Measurements from ENCODE around the gene PRKACA. TPM values are rescaled to one million over a fixed set of nuclear protein-coding genes. Genes with fewer than 3 reads are reported as not detected.

Gene PRKACA
- total RNA-seq, 1 experiment from 2014 or later: 57.3 TPM

DNA sequence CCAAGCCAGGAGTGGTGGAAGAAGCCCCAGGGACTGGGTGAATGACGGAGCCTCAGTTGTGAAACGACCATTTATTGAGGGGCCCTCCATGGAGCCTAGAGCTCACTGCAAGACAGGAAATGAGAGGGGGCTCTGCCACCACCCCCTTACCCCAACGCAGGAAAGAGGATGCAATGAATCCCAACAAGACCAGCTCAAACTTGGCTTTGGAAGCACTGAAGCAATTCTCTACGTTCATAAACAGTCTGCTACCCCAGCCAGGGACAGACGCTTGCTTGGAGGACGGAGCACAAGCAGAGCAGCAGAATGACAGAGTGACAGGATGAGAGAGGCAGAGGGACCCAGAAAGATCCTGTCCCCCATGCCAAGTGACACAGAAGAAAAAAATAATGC is 1.0 kb downstream of the PRKACA start:
- peaks cover 27% of the 10 kb centered on the region for H3K36me3 Mint-ChIP-seq (ENCODE audit: insufficient read depth, unreplicated experiment)
- no peaks in the 10 kb centered on the region for H3K9me3 Mint-ChIP-seq (ENCODE audit: low read depth, unreplicated experiment)
- BruUV-seq (replicated peaks): no TSS peak
- CTCF ChIA-PET: no interaction called here
- H3K27ac Mint-ChIP-seq (ENCODE audit: unreplicated experiment): peak overlapping the region; percentile 39
- TF ChIP-seq CTCF (IDR thresholded peaks at IDR 0.05; ENCODE audit: unreplicated experiment): no peak
- DNase-seq: no peak
- H3K4me3 Mint-ChIP-seq (ENCODE audit: low read depth, unreplicated experiment): peak overlapping the region; percentile 77
- H3K27me3 Mint-ChIP-seq (ENCODE audit: unreplicated experiment): no peaks in the 10 kb centered on the region
- H3K4me1 Mint-ChIP-seq (ENCODE audit: low read depth, unreplicated experiment): peaks cover 8% of the 10 kb centered on the region
- intact Hi-C loops (cut with micrococcal nuclease; ENCODE audit: unreplicated experiment): no loop called here

GRCh38 chr19:14115756-14116155 is 1.8 kb downstream of the PRKACA start:
- CTCF ChIA-PET: no interaction called here
- Mint-ChIP-seq H3K9me3 (ENCODE audit: low read depth, unreplicated experiment) (no peaks in the 10 kb centered on the region), H3K4me1 (ENCODE audit: low read depth, unreplicated experiment) (peaks cover 8% of the 10 kb centered on the region), H3K36me3 (ENCODE audit: insufficient read depth, unreplicated experiment) (peaks cover 27% of the 10 kb centered on the region), H3K4me3 (ENCODE audit: low read depth, unreplicated experiment) (peak overlapping the region; percentile 77), H3K27me3 (ENCODE audit: unreplicated experiment) (no peaks in the 10 kb centered on the region), H3K27ac (ENCODE audit: unreplicated experiment) (no peak overlapping the region)
- intact Hi-C loops (cut with micrococcal nuclease; ENCODE audit: unreplicated experiment): no loop called here
- no TSS peak for BruUV-seq (replicated peaks)
- TF ChIP-seq CTCF (IDR thresholded peaks at IDR 0.05; ENCODE audit: unreplicated experiment): no peak
- no peak for DNase-seq

- H3K9me3 Mint-ChIP-seq (ENCODE audit: low read depth, unreplicated experiment): no peaks in the 10 kb centered on the region
- H3K27ac Mint-ChIP-seq (ENCODE audit: unreplicated experiment): no peak overlapping the region
- intact Hi-C loops (cut with micrococcal nuclease; ENCODE audit: unreplicated experiment): no loop called here
- peak; percentile 71 for DNase-seq
- H3K4me1 Mint-ChIP-seq (ENCODE audit: low read depth, unreplicated experiment): peaks cover 8% of the 10 kb centered on the region
- H3K4me3 Mint-ChIP-seq (ENCODE audit: low read depth, unreplicated experiment): no peak overlapping the region
- no peaks in the 10 kb centered on the region for H3K27me3 Mint-ChIP-seq (ENCODE audit: unreplicated experiment)
- CTCF ChIA-PET: no interaction called here
- BruUV-seq (replicated peaks): no TSS peak
- peaks cover 33% of the 10 kb centered on the region for H3K36me3 Mint-ChIP-seq (ENCODE audit: insufficient read depth, unreplicated experiment)
- peak; percentile 49 for TF ChIP-seq CTCF (IDR thresholded peaks at IDR 0.05; ENCODE audit: unreplicated experiment)
These were observed 2.7 kb downstream of the PRKACA start for GRCh38 chr19:14114854-14115253.

GRCh38 chr19:14114439-14114838 is 3.1 kb downstream of the PRKACA start:
- no TSS peak for BruUV-seq (replicated peaks)
- H3K4me3 Mint-ChIP-seq (ENCODE audit: low read depth, unreplicated experiment): no peak overlapping the region
- peaks cover 33% of the 10 kb centered on the region for H3K36me3 Mint-ChIP-seq (ENCODE audit: insufficient read depth, unreplicated experiment)
- H3K27me3 Mint-ChIP-seq (ENCODE audit: unreplicated experiment): no peaks in the 10 kb centered on the region
- TF ChIP-seq CTCF (IDR thresholded peaks at IDR 0.05; ENCODE audit: unreplicated experiment): no peak
- no peaks in the 10 kb centered on the region for H3K9me3 Mint-ChIP-seq (ENCODE audit: low read depth, unreplicated experiment)
- CTCF ChIA-PET: interaction anchor here (0.8 kb wide), 1 partner anchor 161 kb away, joined by 3 read pairs; no protein-coding TSS in a partner anchor
- H3K4me1 Mint-ChIP-seq (ENCODE audit: low read depth, unreplicated experiment): peaks cover 8% of the 10 kb centered on the region
- intact Hi-C loops (cut with micrococcal nuclease; ENCODE audit: unreplicated experiment): no loop called here
- no peak overlapping the region for H3K27ac Mint-ChIP-seq (ENCODE audit: unreplicated experiment)
- DNase-seq: no peak
